K562 (cell line): Measurements from ENCODE around the gene CYP11A1. TPM values are rescaled to one million over a fixed set of nuclear protein-coding genes. Genes with fewer than 3 reads are reported as not detected.

Experiments
- CHD2 ChIP-seq: IDR thresholded peaks from 2 replicates; pipeline ENCODE4 v1.6.1; 2011; ENCODE audit warnings: low read depth, low read length
- CREBBP ChIP-seq: IDR thresholded peaks from one replicate; pipeline ENCODE4 v1.6.1; 2012; ENCODE audit warnings: low read depth, mild to moderate bottlenecking, control low read depth, inconsistent platforms, low read length
- ERF ChIP-seq: fragments of 450-650 bp; formaldehyde crosslinking; IDR thresholded peaks from 2 replicates; pipeline ENCODE4 v1.4.0; 2020; ENCODE audit warnings: mild to moderate bottlenecking, mixed read lengths
- ESRRA ChIP-seq: fragments of 450-650 bp; IDR thresholded peaks from 2 replicates; pipeline ENCODE4 v1.6.1; 2014; ENCODE audit warnings: low read depth, mild to moderate bottlenecking, moderate library complexity, borderline replicate concordance
- FOXP1 ChIP-seq: sonication (generic); formaldehyde crosslinking; IDR thresholded peaks from 2 replicates; pipeline ENCODE4 v1.8.0; 2022; ENCODE audit warnings: mild to moderate bottlenecking, missing genetic modification reagents
- MAFF ChIP-seq: IDR thresholded peaks from 2 replicates; pipeline ENCODE4 v1.6.1; 2012; ENCODE audit warnings: low read length, improper control_type of control experiment
- MBD2 ChIP-seq: sonication (generic); IDR thresholded peaks from 2 replicates; pipeline ENCODE4 v1.6.1; 2016; ENCODE audit warnings: low read depth, borderline replicate concordance
- MIER1 ChIP-seq: fragments of 450-650 bp; IDR thresholded peaks from 2 replicates; pipeline ENCODE4 v1.6.1; 2016; ENCODE audit warnings: antibody characterized with exemption, mild to moderate bottlenecking, low read depth
- NCOA6 ChIP-seq: fragments of 450-650 bp; IDR thresholded peaks from 2 replicates; pipeline ENCODE4 v1.6.1; 2017; ENCODE audit warnings: mild to moderate bottlenecking
- NFXL1 ChIP-seq: fragments of 450-650 bp; formaldehyde crosslinking; IDR thresholded peaks from 2 replicates; pipeline ENCODE4 v1.4.0; 2021; ENCODE audit warnings: mild to moderate bottlenecking
- POLR3A ChIP-seq: IDR thresholded peaks from 2 replicates; pipeline ENCODE4 v1.6.1; 2011; ENCODE audit warnings: borderline replicate concordance, mild to moderate bottlenecking, moderate library complexity; ENCODE audit not compliant: insufficient read length, insufficient read depth; ENCODE audit errors: extremely low read depth
- RHOXF2B ChIP-seq: fragments of 250-450 bp; sonication (Bioruptor Pico); conservative IDR thresholded peaks from 2 replicates; pipeline ENCODE4 v1.5.1; 2021
- SNIP1 ChIP-seq: fragments of 450-650 bp; IDR thresholded peaks from 2 replicates; pipeline ENCODE4 v1.7.1; 2017; ENCODE audit warnings: low read depth, mild to moderate bottlenecking
- SRSF7 ChIP-seq: fragments of 200-400 bp; formaldehyde crosslinking; optimal IDR thresholded peaks from 2 replicates; pipeline ENCODE3; 2017; ENCODE audit warnings: mild to moderate bottlenecking, low read depth, low read length
- STAG1 ChIP-seq: sonication (generic); formaldehyde crosslinking; IDR thresholded peaks from 2 replicates; pipeline ENCODE4 v1.5.0; 2020; ENCODE audit warnings: missing genetic modification reagents, borderline replicate concordance
- TCF7L2 ChIP-seq: fragments of 150-350 bp; IDR thresholded peaks from 2 replicates; pipeline ENCODE4 v1.6.1; 2016; ENCODE audit warnings: low read depth, mild to moderate bottlenecking, low read length, moderate library complexity
- TSC22D4 ChIP-seq: fragments of 450-650 bp; IDR thresholded peaks from 2 replicates; pipeline ENCODE4 v1.6.1; 2016; ENCODE audit warnings: missing genetic modification characterization, missing biosample characterization, control low read depth
- ZBTB7A ChIP-seq: IDR thresholded peaks from 2 replicates; pipeline ENCODE4 v1.6.1; 2011; ENCODE audit warnings: low read depth, mild to moderate bottlenecking, low read length, moderate library complexity, borderline replicate concordance; ENCODE audit not compliant: control insufficient read depth
- ZNF3 ChIP-seq: fragments of 250-450 bp; sonication (Bioruptor Pico); IDR thresholded peaks from 2 replicates; pipeline ENCODE4 v1.5.0; 2021; ENCODE audit warnings: mild to moderate bottlenecking, moderate library complexity
- ZNF445 ChIP-seq: fragments of 250-450 bp; sonication (Bioruptor Pico); IDR thresholded peaks from 2 replicates; pipeline ENCODE4 v1.4.0; 2020; ENCODE audit warnings: low read depth, mild to moderate bottlenecking, moderate library complexity
- ZNF830 ChIP-seq: fragments of 250-450 bp; sonication (Bioruptor Pico); IDR thresholded peaks from 2 replicates; pipeline ENCODE4 v1.5.0; 2021; ENCODE audit warnings: mild to moderate bottlenecking
- ZZZ3 ChIP-seq: fragments of 450-650 bp; IDR thresholded peaks from 2 replicates; pipeline ENCODE4 v1.6.1; 2016; ENCODE audit warnings: antibody characterized with exemption, mild to moderate bottlenecking, moderate library complexity
- polyA plus RNA-seq, 8 experiments: library from polyadenylated mRNA; depleted of rRNA in 4 of 8; stranded (reverse) in 5 of 8; unstranded in 3 of 8; fragments of >200 nt; fragmentation: Nextera tagmentation in 2 of 8; fragmentation: Illumina TruSeq in 1 of 8; extraction: Ambion mirVana in 2 of 8; extraction: Trizol in 1 of 8; gene quantifications; 2 replicates each; pipeline versions ENCODE4 v1.2.1 to v1.2.3, GENCODE V29; 2011 to 2014; ENCODE audit warnings: inconsistent platforms in 1 of 8, missing spikeins in 1 of 8
- total RNA-seq, 7 experiments: library from RNA; depleted of rRNA in 6 of 7; stranded (reverse); fragments of >200 nt in 6 of 7; fragmentation: Illumina TruSeq in 2 of 7; extraction: Trizol in 2 of 7; gene quantifications; 2 replicates each; pipeline versions ENCODE4 v1.2.1 to v1.2.3, GENCODE V29; 2011 to 2021; ENCODE audit warnings: low replicate concordance in 1 of 7
- TF ChIP-seq, protein P1 (sequence below): fragments of 450-650 bp; formaldehyde crosslinking; conservative IDR thresholded peaks from 2 replicates; pipeline ENCODE4 v1.4.0; 2022; ENCODE audit warnings: mild to moderate bottlenecking, missing genetic modification characterization
- TF ChIP-seq, protein P2 (sequence below): fragments of 450-650 bp; formaldehyde crosslinking; IDR thresholded peaks from 2 replicates; pipeline ENCODE4 v1.4.0; 2022; ENCODE audit warnings: mild to moderate bottlenecking, moderate library complexity
- TF ChIP-seq, protein P3 (sequence below): fragments of 450-650 bp; IDR thresholded peaks from 2 replicates; pipeline ENCODE4 v1.6.1; 2016; ENCODE audit warnings: antibody characterized with exemption

The CYP11A1 gene
- total and polyA plus RNA-seq, 9 of the 15 experiments (the other 6 are each of a cell fraction or from before 2014, with no cell fraction given): 0.06 to 0.24 (median 0.10) TPM; not detected in 4

DNA sequence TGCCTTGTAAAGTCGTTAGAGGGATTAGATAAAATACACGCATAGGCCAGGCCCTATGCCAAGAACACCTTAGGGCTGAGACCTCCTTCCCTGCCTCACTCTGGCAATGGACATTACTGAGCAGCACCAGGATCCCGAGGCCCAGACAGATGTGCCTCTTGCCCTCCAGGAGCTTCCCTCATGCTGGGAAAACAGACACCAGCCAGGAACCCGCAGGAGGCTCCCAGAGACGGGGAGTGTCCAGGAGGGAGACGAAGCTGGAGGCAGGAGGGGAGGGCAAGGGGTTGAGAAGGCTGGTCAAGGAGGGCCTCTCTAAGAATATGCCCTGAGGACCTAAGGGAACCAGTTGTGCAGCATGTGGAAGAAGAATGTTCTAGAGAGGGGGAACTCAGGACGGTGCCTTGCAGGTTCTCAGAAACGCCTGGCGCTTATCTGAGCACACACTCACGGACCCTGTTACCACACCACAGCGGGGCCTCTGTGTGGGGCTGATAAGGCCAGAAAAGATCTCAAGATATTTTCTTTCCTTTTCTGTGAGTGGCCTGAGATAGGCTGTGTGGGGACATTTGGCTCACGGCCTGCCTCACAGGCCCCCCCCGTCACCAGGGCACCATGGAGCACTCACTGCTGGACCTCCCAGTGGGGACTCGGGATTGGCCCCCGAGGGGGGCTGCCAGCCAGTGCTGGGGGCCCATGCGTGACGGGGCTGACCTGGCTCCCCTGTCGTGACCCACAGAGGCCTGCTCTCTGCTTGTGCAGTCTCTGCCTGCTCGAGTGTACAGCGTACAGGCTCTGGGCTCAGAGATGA, 22.0 kb upstream of the CYP11A1 start (continued):
- TF ChIP-seq SRSF7 (no peak), ESRRA (peak; percentile 95; the same call in 1 of the 2 replicates), TCF7L2 (no peak), STAG1 (no peak), SNIP1 (no peak), ZNF830 (no peak), MAFF (no peak), CREBBP (no peak), ZBTB7A (peak; percentile 84), MIER1 (no peak; the same call in 1 of the 2 replicates), ZNF445 (CRISPR knock-in tag) (0 out of 2 replicates have a peak, but pooled peaks have one; percentile 66), MBD2 (peak; percentile 94), CHD2 (no peak), RHOXF2B (CRISPR knock-in tag) (peak; percentile 74; the same call in 1 of the 2 replicates), TSC22D4 (tag) (no peak), POLR3A (no peak), ZNF3 (CRISPR knock-in tag) (no peak), ZZZ3 (no peak), NFXL1 (no peak), ERF (peak; percentile 84), NCOA6 (no peak), FOXP1 (peak; percentile 69; the same call in 1 of the 2 replicates)
- TF ChIP-seq, protein P1, sequence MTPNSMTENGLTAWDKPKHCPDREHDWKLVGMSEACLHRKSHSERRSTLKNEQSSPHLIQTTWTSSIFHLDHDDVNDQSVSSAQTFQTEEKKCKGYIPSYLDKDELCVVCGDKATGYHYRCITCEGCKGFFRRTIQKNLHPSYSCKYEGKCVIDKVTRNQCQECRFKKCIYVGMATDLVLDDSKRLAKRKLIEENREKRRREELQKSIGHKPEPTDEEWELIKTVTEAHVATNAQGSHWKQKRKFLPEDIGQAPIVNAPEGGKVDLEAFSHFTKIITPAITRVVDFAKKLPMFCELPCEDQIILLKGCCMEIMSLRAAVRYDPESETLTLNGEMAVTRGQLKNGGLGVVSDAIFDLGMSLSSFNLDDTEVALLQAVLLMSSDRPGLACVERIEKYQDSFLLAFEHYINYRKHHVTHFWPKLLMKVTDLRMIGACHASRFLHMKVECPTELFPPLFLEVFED (CRISPR knock-in tag): no peak; the same call in 1 of the 2 replicates
- TF ChIP-seq, protein P2, sequence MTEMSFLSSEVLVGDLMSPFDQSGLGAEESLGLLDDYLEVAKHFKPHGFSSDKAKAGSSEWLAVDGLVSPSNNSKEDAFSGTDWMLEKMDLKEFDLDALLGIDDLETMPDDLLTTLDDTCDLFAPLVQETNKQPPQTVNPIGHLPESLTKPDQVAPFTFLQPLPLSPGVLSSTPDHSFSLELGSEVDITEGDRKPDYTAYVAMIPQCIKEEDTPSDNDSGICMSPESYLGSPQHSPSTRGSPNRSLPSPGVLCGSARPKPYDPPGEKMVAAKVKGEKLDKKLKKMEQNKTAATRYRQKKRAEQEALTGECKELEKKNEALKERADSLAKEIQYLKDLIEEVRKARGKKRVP: peak; percentile 82
- TF ChIP-seq, protein P3, sequence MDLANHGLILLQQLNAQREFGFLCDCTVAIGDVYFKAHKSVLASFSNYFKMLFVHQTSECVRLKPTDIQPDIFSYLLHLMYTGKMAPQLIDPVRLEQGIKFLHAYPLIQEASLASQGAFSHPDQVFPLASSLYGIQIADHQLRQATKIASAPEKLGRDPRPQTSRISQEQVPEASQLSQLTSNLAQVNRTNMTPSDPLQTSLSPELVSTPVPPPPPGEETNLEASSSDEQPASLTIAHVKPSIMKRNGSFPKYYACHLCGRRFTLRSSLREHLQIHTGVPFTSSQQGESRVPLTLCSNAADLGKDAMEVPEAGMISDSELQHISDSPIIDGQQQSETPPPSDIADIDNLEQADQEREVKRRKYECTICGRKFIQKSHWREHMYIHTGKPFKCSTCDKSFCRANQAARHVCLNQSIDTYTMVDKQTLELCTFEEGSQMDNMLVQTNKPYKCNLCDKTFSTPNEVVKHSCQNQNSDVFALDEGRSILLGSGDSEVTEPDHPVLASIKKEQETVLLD: peak; percentile 76; the same call in 1 of the 2 replicates
